NCI-H446 treated with DMSO at 0.1 percent for 48 hours (cell line): ENCODE measurements around the gene LGALSL.

Experiments used
- DNase-seq: peaks from one replicate; lab custom pipeline; 2025; lab: John Stamatoyannopoulos, UW

Gene LGALSL

GRCh38 chr2:64453770-64454385, at the start of gene LGALSL:
LGALSL (plus strand) TSS chr2:64454162; CDS start chr2:64454546, 384 bp downstream.
- DNase-seq = no peak

GRCh38 chr2:64404743-64405142, 49.2 kb upstream of the LGALSL start:
- no peak for DNase-seq

- DNase-seq = peak; percentile 40
Measured at GRCh38 chr2:64405581-64406406, 48.2 kb upstream of the LGALSL start.

GRCh38 chr2:64406407-64406774, 47.6 kb upstream of the LGALSL start:
- no peak for DNase-seq

- DNase-seq = no peak
Measured at GRCh38 chr2:64408031-64408430, 45.9 kb upstream of the LGALSL start.

- DNase-seq = no peak
Measured at GRCh38 chr2:64410671-64411070, 43.3 kb upstream of the LGALSL start.

- no peak for DNase-seq
Measured at GRCh38 chr2:64412671-64413070, 41.3 kb upstream of the LGALSL start.

GRCh38 chr2:64414736-64415435, 39.1 kb upstream of the LGALSL start:
- no peak for DNase-seq

GRCh38 chr2:64417624-64418023, 36.3 kb upstream of the LGALSL start:
- no peak for DNase-seq

- no peak for DNase-seq
Measured at GRCh38 chr2:64419596-64420165, 34.3 kb upstream of the LGALSL start.

GRCh38 chr2:64420677-64421076, 33.3 kb upstream of the LGALSL start:
- DNase-seq = no peak

GRCh38 chr2:64421201-64421600, 32.8 kb upstream of the LGALSL start:
- no peak for DNase-seq

- no peak for DNase-seq
Measured at GRCh38 chr2:64422466-64422865, 31.5 kb upstream of the LGALSL start.

GRCh38 chr2:64423303-64423702, 30.7 kb upstream of the LGALSL start:
- DNase-seq = no peak

- no peak for DNase-seq
Measured at GRCh38 chr2:64424416-64424987, 29.5 kb upstream of the LGALSL start.

GRCh38 chr2:64426183-64426952, 27.6 kb upstream of the LGALSL start:
- DNase-seq = no peak

- DNase-seq = no peak
Measured at GRCh38 chr2:64434039-64434657, 19.8 kb upstream of the LGALSL start.

GRCh38 chr2:64437883-64438282, 16.1 kb upstream of the LGALSL start:
- no peak for DNase-seq

- DNase-seq = no peak
Measured at GRCh38 chr2:64439194-64439593, 14.8 kb upstream of the LGALSL start.

GRCh38 chr2:64440843-64441242, 13.1 kb upstream of the LGALSL start:
- no peak for DNase-seq

GRCh38 chr2:64442277-64442676, 11.7 kb upstream of the LGALSL start:
- DNase-seq = no peak
